ENCODE measurements around the gene KIAA1755.
"Not testable (repeated sequence)": the region's sequence is repeated elsewhere in the genome, so short reads cannot be mapped to it uniquely, and the experiment has no call there.

KIAA1755 gene

GRCh38 chr20:38261054-38261390 lies 487 bp upstream of the KIAA1755 start:
- no peak for DNase-seq (ENCODE audit: low read depth in 2 of 2)

GRCh38 chr20:38260025-38260377 lies 534 bp downstream of the KIAA1755 start:
- DNase-seq (ENCODE audit: low read depth in 2 of 2) = no peak

- DNase-seq (ENCODE audit: low read depth in 2 of 2) = no peak
These were observed 1.9 kb downstream of the KIAA1755 start for GRCh38 chr20:38258545-38259215.

- DNase-seq (ENCODE audit: low read depth in 2 of 2) = no peak
These were observed 3.6 kb downstream of the KIAA1755 start for GRCh38 chr20:38256966-38257365.

- DNase-seq (ENCODE audit: low read depth in 2 of 2) = no peak
These were observed 4.5 kb downstream of the KIAA1755 start for GRCh38 chr20:38256021-38256420.

- no peak for DNase-seq (ENCODE audit: low read depth in 2 of 2)
These were observed 5.1 kb downstream of the KIAA1755 start for GRCh38 chr20:38255393-38255792.

- not testable (repeated sequence) for DNase-seq (ENCODE audit: low read depth in 2 of 2)
These were observed 5.9 kb downstream of the KIAA1755 start for GRCh38 chr20:38254621-38255020.

- no peak for DNase-seq (ENCODE audit: low read depth in 2 of 2)
These were observed 7.0 kb downstream of the KIAA1755 start for GRCh38 chr20:38253571-38253970.

- no peak for DNase-seq (ENCODE audit: low read depth in 2 of 2)
These were observed 7.9 kb downstream of the KIAA1755 start for GRCh38 chr20:38252292-38253288.

- not testable (repeated sequence) for DNase-seq (ENCODE audit: low read depth in 2 of 2)
These were observed 9.1 kb downstream of the KIAA1755 start for GRCh38 chr20:38251441-38251840.

GRCh38 chr20:38250609-38251008 lies 9.9 kb downstream of the KIAA1755 start:
- DNase-seq (ENCODE audit: low read depth in 2 of 2) = no peak

GRCh38 chr20:38249536-38250310 lies 10.8 kb downstream of the KIAA1755 start:
- DNase-seq (ENCODE audit: low read depth in 2 of 2) = no peak

GRCh38 chr20:38248133-38248532 lies 12.4 kb downstream of the KIAA1755 start:
- no peak for DNase-seq (ENCODE audit: low read depth in 2 of 2)

- DNase-seq (ENCODE audit: low read depth in 2 of 2) = not testable (repeated sequence)
These were observed 12.8 kb downstream of the KIAA1755 start for GRCh38 chr20:38247725-38248124.

- DNase-seq (ENCODE audit: low read depth in 2 of 2) = no peak
These were observed 13.4 kb downstream of the KIAA1755 start for GRCh38 chr20:38247166-38247509.

GRCh38 chr20:38246357-38247165 lies 14.0 kb downstream of the KIAA1755 start:
- no peak for DNase-seq (ENCODE audit: low read depth in 2 of 2)

GRCh38 chr20:38245753-38246152 lies 14.8 kb downstream of the KIAA1755 start:
- DNase-seq (ENCODE audit: low read depth in 2 of 2) = no peak

GRCh38 chr20:38243709-38244020 lies 16.9 kb downstream of the KIAA1755 start:
- DNase-seq (ENCODE audit: low read depth in 2 of 2) = no peak

GRCh38 chr20:38242848-38243708 lies 17.5 kb downstream of the KIAA1755 start:
- DNase-seq (ENCODE audit: low read depth in 2 of 2) = no peak

- no peak for DNase-seq (ENCODE audit: low read depth in 2 of 2)
These were observed 19.3 kb downstream of the KIAA1755 start for GRCh38 chr20:38241201-38241600.

- DNase-seq (ENCODE audit: low read depth in 2 of 2) = no peak
These were observed 21.1 kb downstream of the KIAA1755 start for GRCh38 chr20:38239441-38239840.

All from stimulated activated CD4-positive, alpha-beta T cell treated with anti-CD3 and anti-CD28 coated beads, Interleukin-1b, Interleukin-23, amount 100 ng/mL, for 4 hours (primary cell).